Eye (tissue), 1 donor: Measurements from ENCODE around the gene MRPL51.

ENCODE experiments used
- DNase-seq: peaks from one replicate; pipeline ENCODE4 v3.0.0-alpha.2; 2015

MRPL51 gene

GRCh38 chr12:6492838-6493496, at the start of gene MRPL51:
Gene MRPL51 (minus strand): TSS chr12:6493262. CDS start chr12:6493136, 126 bp downstream.
- peak; percentile 96 for DNase-seq

GRCh38 chr12:6542209-6543009, 49.3 kb upstream of the MRPL51 start:
- DNase-seq: peak; percentile 33

- no peak for DNase-seq
These were observed 48.5 kb upstream of the MRPL51 start for GRCh38 chr12:6541371-6542165.

GRCh38 chr12:6540181-6540877, 47.3 kb upstream of the MRPL51 start:
- peak; percentile 74 for DNase-seq

- DNase-seq: peak; percentile 51
These were observed 46.7 kb upstream of the MRPL51 start for GRCh38 chr12:6539707-6540134.

- DNase-seq: no peak
These were observed 46.2 kb upstream of the MRPL51 start for GRCh38 chr12:6539314-6539682.

- peak; percentile 37 for DNase-seq
These were observed 45.6 kb upstream of the MRPL51 start for GRCh38 chr12:6538420-6539313.

GRCh38 chr12:6537580-6538419, 44.7 kb upstream of the MRPL51 start:
- DNase-seq: peak; percentile 91

- no peak for DNase-seq
These were observed 44.0 kb upstream of the MRPL51 start for GRCh38 chr12:6536894-6537579.

- no peak for DNase-seq
These were observed 43.1 kb upstream of the MRPL51 start for GRCh38 chr12:6535960-6536847.

GRCh38 chr12:6535697-6535946, 42.6 kb upstream of the MRPL51 start:
- DNase-seq: no peak

GRCh38 chr12:6534945-6535696, 42.1 kb upstream of the MRPL51 start:
- DNase-seq: peak; percentile 88

- DNase-seq: no peak
These were observed 41.6 kb upstream of the MRPL51 start for GRCh38 chr12:6534695-6534944.

- DNase-seq: peak; percentile 99
These were observed 41.0 kb upstream of the MRPL51 start, which contains the start of gene GAPDH for GRCh38 chr12:6533923-6534694. Gene GAPDH (plus strand): TSS chr12:6534517. CDS start chr12:6534833, 316 bp downstream.

- no peak for DNase-seq
These were observed 40.5 kb upstream of the MRPL51 start for GRCh38 chr12:6533653-6533922.

GRCh38 chr12:6532927-6533652, 40.0 kb upstream of the MRPL51 start:
- DNase-seq: peak; percentile 92
